ENCODE results near the gene KAT2B.
A peak's percentile ranks its signal among the peaks of the same experiment; 100 is the strongest.
"Not testable (repeated sequence)": the region's sequence is repeated elsewhere in the genome, so short reads cannot be mapped to it uniquely, and the experiment has no call there.

Gene KAT2B

GRCh38 chr3:20039765-20040547 is at the start of gene KAT2B:
KAT2B (plus strand) TSS chr3:20040446; CDS start chr3:20040478, 32 bp downstream.
- DNase-seq (ENCODE audit: low read depth), result peak; percentile 79

- no peak for DNase-seq (ENCODE audit: low read depth)
These were observed 45.5 kb upstream of the KAT2B start for GRCh38 chr3:19994796-19995195.

DNA sequence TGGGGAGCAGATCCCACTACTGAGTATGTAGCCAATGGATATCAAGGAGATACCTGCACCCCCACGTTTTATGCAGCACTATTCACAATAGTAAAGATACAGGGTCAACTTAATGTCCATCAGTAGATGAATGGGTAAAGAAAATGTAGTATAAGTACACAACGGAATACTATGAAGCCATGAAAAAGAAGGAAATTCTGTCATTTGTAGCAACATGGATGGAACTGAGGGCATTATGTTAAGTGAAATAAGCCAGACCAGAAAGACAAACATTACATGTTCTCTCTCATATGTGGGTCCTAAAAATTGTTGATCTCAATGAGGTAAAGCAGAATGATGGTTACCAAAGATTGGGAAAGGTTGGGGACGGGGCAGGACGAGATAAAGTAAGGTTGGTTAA is 42.7 kb upstream of the KAT2B start:
- DNase-seq (ENCODE audit: low read depth), result no peak

DNA sequence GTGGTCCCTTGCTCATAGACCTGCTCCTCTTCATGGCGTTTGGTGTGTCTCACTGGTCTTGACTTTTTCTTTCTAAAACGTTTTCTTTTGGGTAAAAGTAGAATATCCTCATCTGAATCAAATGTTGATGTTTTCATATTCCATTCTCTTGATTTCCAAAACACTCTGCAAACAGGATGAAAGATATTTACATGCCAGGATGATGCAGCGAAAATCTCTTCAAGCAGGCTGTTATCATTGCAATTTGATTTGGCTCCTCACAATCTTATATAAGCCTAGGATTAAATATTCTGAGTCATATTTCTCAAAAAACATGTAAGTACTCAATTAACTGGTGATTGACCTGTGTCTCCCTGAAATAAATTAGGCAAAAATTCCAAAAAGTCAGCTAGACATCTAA is 38.3 kb upstream of the KAT2B start:
- DNase-seq (ENCODE audit: low read depth), result no peak

GRCh38 chr3:20007960-20008359 is 32.3 kb upstream of the KAT2B start:
- DNase-seq (ENCODE audit: low read depth), result no peak

GRCh38 chr3:20008646-20009045 is 31.6 kb upstream of the KAT2B start:
- DNase-seq (ENCODE audit: low read depth), result no peak

DNA sequence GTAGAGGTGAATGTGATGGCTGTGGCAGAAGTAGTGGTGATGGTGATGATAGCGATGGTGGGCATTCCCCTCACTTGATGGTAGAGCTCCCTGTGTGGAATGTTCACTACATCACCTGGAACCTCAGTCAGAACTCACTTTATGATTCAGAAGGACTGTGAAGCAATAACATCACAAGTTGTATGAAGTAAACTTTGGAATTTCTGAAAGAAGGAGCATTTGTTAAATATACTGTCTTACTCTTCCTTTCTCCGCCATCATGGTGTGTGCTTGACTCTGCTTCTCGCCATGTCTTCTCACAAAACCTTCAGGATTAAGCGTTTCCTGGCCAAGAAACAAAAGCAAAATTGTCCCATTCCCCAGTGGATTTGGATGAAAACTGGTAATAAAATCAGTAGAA is 28.1 kb upstream of the KAT2B start, which contains the start of gene PP2D1:
PP2D1 (minus strand) TSS at position 101 of the 400 bp plus-strand sequence. CDS start 192 bp downstream, outside the sequence.
- DNase-seq (ENCODE audit: low read depth), result no peak

GRCh38 chr3:20013396-20013795 is 26.9 kb upstream of the KAT2B start:
- DNase-seq (ENCODE audit: low read depth), result no peak

DNA sequence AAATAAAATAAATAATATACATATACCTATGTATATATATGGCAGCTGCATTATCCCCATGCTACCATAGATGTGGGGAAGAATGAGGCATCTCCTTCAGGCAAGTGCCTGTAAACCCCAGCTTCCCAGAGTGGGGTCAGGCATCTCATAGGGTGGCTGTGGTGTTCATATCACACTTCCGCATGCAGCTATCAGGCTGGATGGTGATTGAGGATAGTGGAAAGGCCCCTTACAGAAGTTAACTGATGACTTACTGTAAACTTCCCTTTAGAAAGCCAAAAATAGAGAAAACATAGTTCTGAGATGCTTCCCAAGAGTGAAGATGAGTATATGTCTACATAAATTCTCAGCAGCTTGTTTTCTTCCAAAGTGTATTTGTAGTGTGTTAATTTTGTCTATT is 24.7 kb upstream of the KAT2B start:
- no peak for DNase-seq (ENCODE audit: low read depth)

GRCh38 chr3:20016076-20016475 is 24.2 kb upstream of the KAT2B start:
- DNase-seq (ENCODE audit: low read depth), result not testable (repeated sequence)

DNA sequence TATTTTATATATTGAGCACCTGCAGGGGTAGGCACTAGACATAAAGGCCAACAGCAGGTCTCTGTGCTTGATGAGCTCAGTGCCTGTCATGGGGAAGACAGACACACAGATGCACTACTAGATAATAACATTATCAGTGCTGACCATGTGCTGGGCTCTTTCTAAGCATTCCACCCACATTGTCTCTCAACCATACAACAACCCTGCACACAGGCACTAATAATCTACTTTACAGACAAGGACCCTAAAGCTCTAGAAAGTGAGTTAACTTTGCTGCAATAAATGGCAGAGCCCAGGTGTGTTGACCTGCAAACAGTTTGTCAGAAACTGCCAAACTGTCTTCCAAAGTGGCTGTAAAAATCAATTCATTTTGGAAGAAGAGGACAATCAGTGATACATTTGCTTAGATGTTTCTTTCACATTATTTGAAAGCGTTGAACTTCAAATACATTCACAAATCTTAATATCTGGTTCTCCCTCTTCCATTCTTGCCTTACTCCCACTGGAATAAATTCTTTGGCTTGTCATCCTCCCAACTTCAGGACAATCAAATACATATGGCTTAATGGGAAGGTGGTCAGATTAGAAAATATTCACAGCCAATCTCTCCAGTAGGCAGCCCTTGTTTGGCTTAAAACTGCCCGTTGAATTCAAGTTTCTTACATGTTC is 17.2 kb upstream of the KAT2B start:
- no peak for DNase-seq (ENCODE audit: low read depth)

DNA sequence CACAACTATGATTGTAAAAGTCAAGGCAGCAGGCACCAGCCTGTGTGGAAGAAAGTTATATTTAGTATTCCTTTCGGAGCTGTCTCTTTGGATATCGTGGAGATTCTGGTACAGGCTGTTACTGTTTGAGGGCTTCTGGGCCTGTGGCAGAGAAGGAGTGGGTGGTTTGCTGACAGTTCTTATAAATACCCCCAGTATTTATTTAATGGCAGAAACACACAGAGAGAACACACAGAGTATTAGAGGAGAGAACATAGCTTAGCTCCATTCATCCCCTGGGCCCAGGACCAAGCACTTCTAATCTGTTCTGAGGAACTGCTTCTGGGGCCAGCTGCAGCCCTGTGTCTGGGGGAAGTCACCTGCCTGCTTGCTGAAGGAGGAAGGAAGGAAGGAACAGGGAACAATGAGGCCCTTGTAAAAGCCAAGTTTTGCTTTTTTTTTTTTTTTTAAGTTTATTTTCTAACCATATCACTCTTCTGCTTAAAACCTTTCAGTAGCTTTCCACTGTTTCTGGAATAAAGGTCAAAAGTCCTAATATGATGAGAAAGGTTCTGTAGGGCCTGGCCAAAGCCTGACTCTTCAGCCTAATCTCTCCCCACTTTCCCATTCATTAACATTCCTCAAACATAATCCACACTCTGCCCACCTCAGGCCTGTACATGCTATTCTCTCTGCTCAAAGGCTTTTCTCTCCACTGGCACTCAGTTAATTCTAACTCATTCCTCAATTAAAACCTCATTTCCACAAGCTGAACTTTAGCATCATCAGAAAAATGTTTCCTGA is 16.4 kb upstream of the KAT2B start:
- DNase-seq (ENCODE audit: low read depth), result no peak

- DNase-seq (ENCODE audit: low read depth), result no peak
These were observed 13.1 kb upstream of the KAT2B start for GRCh38 chr3:20027136-20027535.

DNA sequence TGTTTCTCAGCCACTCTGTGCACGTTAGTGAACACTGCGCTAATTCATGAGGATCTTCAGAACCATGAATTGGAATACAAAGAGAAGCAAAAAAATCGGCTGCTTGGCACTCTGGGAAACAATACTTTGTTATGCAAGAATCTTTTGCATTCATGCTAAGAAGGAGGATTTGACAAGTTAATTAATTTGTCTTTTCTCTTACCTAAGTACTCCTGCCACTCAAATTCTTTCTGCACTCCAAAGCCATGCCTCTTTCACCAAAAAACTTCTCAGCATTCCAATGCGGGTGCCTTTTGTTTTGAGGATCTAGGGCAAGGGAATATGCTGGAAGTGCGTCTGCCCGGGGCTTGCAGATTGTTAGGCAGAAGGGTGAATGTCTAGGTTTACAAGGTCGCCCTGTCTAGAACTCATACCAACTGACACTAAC is 11.3 kb upstream of the KAT2B start:
- DNase-seq (ENCODE audit: low read depth), result no peak

- not testable (repeated sequence) for DNase-seq (ENCODE audit: low read depth)
These were observed 8.3 kb upstream of the KAT2B start for GRCh38 chr3:20031939-20032338.

GRCh38 chr3:20035019-20035418 is 5.2 kb upstream of the KAT2B start:
- DNase-seq (ENCODE audit: low read depth), result no peak

- DNase-seq (ENCODE audit: low read depth), result no peak
These were observed 2.8 kb upstream of the KAT2B start for GRCh38 chr3:20037255-20037996.

GRCh38 chr3:20038699-20039465 is 1.4 kb upstream of the KAT2B start:
- no peak for DNase-seq (ENCODE audit: low read depth)

DNA sequence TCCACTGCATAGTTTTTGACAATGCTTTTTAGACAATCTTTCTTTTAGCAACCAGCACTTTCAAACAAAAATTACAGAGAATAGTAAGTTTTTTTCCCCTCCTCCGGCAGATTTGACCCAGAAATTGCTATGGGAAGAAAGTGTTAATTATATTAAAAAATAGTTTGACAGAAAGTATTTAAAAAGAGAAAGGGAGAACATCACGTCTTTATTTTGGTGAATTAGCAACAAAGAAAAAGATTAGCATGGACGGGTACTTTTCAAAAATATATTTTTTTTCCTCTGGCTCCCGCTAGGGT is 831 bp upstream of the KAT2B start:
- no peak for DNase-seq (ENCODE audit: low read depth)

DNA sequence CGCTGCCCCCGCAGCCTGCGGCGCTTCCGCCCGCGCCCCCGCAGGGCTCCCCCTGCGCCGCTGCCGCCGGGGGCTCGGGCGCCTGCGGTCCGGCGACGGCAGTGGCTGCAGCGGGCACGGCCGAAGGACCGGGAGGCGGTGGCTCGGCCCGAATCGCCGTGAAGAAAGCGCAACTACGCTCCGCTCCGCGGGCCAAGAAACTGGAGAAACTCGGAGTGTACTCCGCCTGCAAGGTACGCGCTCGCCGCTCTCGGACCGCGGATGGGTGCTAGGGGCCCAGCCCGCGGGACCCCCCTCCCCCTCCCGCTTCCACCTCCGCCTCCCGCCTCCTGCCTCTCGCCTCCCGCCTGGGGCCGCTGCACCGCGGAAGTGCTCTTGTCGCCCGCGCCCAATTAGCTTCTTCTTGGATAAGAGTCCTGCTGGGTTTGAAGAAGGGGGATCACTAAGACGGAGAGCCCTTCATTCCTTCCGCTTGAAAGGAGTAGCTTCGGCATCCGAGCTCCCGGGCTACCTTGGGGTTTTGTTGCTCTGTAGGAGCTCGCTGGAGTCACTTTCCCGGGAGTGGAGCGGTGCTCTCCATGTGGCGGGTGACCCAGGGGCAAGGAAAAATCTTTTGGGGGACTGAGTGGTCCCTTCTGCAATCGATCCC is 426 bp downstream of the KAT2B start:
- DNase-seq (ENCODE audit: low read depth), result peak; percentile 51

All from stimulated activated CD8-positive, alpha-beta memory T cell treated with anti-CD3 and anti-CD28 coated beads, Interleukin-4, amount 100 ng/mL, for 24 hours (primary cell).